Femur (tissue), 1 donor: ENCODE data around the gene GPATCH4.
"Not testable (repeated sequence)": the region's sequence is repeated elsewhere in the genome, so short reads cannot be mapped to it uniquely, and the experiment has no call there.

Source experiments
- DNase-seq: peaks from one replicate; pipeline ENCODE4 v3.0.0-alpha.2; 2017

The GPATCH4 gene

DNA sequence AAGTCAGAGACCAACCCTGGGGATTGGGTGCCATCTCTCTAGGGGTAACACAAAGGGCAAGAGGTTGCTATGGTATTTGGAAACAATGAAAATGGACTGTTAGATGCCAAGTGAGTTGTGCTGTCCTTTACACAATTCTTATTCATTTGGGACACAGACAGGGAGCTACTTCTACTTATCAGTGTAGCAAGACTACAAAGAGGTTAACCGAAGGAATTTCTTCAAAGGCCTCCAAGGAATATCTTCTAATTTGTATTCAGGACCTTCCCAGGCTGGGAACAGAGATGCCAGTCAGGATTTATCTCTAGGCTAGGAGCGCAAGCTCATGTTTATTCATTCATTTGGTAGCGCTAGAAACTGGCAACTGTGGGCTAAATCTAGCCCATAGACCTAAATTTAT, 7.1 kb downstream of the GPATCH4 start:
- DNase-seq: no peak

DNA sequence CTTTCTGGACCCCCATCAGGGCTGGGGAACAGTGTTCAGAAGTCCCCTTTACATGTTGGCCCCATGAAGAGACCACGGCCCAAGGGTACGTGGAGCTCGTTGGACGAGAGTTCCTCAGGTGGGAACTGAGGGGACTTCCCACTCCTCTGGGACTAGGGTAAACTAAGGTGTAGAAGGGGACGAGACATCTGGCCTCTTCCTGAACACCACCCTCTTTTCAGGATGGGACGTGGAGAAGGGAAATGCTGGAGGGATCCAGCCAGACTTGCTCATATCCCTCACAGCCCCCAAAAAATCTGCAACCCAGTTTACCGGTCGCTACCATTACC, 7.7 kb downstream of the GPATCH4 start:
- DNase-seq: no peak

DNA sequence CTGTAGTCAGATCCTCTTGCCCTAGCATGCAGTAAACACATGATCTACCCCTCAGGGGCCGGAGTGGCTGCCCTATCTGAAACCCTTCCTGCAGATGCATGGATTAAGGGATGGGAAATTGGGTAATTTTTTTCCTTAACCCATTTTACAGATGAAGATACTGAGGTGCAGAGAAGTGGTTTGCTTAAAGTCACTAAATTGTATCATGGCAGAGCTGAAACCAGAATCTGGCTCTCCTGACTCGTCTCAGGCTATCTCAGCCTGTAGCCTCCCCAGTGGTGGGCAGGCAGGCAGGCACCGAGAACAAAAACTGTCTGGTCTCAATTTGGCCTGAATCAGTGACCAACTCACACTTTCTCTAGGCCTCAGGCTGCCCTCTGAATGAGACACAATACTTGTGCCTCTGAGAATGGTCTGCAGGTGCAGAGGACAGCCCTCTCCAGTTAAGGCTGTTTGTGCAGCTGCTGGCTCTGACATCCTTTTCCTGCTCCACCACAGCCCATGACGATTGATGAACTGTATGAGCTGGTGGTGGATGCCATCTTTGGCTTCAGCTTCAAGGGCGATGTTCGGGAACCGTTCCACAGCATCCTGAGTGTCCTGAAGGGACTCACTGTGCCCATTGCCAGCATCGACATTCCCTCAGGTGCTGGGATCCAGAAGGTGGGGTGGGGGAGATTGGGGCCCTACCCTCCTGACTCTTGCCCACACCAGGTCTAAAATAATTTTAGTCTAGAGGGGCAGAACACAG, 8.2 kb downstream of the GPATCH4 start:
- no peak for DNase-seq

DNA sequence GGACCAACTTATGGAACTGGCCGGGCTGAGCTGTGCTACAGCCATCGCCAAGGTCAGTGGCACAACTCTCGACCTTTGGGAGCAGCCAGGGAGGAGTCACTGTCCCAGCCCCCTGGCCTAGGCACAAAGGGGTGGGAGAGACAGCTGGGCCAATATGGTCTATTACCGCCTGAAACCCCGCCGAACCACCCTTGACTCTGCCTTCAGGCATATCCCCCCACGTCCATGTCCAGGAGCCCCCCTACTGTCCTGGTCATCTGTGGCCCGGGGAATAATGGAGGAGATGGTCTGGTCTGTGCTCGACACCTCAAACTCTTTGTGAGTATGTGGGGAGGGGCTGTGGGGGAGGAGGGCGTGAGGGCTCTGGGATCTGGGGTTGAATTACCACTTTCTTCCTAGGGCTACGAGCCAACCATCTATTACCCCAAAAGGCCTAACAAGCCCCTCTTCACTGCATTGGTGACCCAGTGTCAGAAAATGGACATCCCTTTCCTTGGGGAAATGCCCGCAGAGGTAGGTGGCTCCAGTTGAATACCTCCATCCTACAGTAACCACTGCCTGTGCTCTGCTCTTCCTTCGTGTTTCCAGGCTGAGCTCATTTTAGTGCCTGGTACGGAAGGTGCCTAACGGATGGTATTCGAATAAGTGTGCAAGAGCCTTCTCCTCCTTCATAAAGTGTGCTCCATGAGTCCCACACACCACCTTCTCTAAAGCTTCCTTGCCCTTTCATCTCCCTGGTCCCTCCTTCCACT, 8.9 kb downstream of the GPATCH4 start:
- no peak for DNase-seq

DNA sequence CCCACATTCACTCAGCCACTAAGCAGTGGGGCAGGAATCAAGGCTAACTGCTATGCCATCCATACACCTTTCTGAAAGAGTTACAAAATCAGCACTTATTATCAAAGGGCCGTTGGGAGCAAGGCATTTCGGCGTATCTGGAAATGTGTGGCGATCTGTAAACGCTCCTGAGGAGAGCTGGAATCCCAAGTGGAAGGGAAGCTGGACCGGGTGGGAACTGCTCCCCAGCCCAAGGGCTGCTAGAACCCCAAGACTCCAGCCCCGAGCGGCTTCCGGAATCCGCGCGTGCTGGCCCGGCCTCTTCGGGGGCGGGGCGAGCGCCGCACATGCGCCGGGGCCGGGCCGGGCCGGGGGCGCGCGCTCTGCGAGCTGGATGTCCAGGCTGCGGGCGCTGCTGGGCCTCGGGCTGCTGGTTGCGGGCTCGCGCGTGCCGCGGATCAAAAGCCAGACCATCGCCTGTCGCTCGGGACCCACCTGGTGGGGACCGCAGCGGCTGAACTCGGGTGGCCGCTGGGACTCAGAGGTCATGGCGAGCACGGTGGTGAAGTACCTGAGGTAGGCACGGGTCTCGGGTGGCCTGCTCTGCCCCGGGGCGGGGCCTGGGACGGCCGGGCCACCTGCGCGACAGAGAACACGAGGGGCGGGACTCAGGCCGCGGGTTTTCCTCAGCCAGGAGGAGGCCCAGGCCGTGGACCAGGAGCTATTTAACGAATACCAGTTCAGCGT, 9.7 kb downstream of the GPATCH4 start, which contains the start of gene NAXE:
NAXE (plus strand) TSS at position 345 of the 726 bp plus-strand sequence; CDS start at position 374, 29 bp downstream.
- peak; percentile 83 for DNase-seq

DNA sequence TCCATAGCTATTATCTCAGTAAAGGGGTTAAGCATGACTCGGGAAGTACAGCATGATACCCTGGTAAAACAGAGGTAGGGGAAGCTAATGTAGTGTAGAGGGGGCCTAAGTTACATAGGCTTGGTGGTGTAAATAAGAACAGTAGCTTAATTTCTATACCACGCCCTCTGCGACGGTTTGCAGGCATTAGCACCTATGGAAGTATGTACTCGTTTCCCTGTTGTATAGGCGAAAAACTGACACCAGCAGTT, 10.2 kb downstream of the GPATCH4 start:
- no peak for DNase-seq

DNA sequence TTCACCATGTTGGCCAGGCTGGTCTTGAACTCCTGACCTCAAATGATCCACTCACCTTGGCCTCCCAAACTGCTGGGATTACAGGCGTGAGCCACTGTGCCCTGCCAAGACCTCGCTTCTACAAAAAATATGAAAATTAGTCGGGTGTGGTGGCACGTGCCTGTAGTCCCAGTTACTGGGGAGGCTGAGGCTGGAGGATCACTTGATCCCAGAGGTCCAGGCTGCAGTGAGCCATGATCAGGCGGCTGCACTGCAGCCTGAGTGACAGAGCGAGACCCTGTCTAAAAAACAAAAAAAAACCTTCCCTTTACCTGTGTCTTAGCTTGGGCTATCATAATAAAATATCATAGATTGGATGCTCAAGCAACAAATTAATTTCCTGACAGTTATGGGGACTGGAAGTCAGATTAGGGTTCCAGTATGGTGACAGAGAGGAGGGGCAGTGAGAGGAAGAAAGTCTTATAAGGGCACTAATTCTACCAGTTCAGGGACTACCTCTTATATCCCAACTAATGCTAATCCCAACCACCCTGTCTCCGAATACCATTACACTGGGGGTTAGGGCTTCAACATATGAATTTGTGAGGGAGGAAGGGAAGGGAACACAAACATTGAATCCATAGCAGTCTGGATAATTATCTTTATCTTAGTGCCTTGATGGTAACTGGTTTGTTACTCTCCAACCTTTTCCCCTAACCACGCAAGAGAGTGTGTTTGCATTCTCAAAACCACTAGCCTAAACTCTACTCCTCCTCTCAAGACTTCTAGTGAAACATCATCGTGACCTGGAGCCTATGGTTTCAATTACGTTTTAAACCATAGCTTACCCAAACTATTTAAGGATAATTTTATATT, 10.7 kb downstream of the GPATCH4 start:
- DNase-seq: no peak

DNA sequence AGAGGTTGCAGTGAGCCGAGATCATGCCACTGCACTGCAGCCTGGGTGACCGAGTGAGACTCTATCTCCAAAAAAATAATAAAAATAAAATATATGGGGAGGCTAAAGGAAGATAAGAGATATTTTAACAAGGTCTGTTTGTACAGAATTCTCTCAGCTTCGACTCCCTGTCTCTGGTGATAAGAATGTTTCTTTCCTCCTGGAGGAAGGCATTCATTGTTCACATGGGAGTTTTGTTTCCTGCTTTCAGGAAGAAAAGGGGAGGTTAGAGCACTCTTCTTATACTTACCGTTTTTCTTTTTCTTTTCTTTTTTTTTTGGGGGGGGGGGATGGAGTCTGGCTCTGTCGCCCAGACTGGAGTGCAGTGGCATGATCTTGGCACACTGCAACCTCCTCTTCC, 11.7 kb downstream of the GPATCH4 start:
- DNase-seq: no peak

DNA sequence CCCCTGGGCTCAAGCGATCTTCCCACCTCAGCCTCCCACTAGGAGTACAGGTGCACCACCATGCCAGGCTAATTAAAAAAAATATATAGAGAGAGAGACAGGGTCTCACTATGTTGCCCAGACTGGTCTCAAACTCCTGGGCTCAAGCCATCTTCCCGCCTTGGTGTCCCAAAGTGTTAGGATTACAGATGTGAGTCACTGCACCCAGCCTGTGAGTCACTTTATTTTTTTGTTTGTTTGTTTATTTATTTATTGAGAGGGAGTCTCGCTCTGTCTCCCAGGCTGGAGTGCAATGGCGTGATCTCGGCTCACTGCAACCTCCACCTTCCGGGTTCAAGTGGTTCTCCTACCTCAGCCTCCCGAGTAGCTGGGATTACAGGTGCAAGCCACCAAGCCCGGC, 13.4 kb downstream of the GPATCH4 start:
- DNase-seq: not testable (repeated sequence)

DNA sequence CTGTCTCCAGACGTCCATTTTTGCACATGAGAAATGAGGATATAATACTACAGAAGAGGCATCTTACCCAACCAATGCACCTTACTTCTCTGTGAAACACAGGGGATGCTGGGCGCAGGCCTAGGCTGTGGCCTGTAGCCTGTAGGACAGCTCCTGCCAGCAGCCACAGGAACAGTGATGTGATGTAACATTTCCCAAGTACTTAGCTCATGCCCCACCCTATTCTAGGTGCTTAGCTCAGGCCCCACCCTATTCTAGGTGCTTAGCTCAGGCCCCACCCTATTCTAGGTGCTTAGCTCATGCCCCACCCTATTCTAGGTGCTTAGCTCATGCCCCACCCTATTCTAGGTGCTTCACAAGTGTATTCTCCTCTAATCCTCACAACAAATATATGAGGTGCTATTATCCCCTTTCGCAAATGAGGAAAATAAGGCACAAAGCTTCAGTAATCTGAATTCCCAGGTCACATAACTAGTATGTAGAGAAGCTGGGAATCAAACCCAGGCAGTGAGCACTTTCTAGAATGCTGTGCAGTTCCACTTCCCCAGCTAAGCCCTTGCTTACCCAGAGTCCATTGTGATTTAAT, 14.3 kb downstream of the GPATCH4 start:
- no peak for DNase-seq

DNA sequence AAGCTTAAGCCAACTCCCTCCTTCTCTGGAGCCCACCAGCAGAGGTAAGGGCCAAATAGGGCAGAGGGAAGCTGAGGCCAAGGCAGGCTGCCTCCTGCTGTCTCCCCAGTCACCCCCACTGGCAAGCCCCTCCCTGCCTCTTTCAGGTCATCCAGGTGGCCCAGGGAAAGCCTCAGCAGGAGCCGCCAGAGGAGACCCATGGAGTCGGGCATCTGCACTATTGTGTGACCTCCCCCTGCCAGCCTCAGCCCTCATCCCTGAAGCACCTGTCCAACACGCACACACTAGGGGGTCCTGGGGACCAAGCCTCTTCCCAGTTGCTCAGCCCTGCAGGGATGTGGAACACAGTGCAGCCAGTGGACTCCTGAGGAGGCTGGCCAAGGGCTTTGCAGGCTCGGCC, 15.0 kb downstream of the GPATCH4 start:
- DNase-seq: no peak

DNA sequence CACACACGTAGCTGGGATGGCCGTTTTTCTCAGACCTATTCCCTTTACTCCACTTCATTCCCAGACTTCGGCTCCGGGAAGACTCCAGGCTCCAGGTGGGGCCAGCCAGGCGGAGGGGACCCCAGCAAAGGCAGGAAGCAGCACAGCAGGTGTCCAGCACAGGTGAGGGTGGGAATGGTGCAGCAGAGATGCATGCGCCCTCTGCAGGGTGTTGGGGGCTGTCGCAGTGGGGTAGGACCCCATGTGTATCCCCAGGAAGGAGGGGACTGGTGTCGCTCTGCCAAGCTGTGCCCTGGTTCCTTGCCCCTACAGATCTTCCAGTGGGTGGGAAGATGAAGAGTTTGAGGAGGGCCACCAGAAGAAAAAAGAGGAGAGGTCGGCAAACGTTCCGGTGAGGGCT, 16.5 kb downstream of the GPATCH4 start:
- no peak for DNase-seq

DNA sequence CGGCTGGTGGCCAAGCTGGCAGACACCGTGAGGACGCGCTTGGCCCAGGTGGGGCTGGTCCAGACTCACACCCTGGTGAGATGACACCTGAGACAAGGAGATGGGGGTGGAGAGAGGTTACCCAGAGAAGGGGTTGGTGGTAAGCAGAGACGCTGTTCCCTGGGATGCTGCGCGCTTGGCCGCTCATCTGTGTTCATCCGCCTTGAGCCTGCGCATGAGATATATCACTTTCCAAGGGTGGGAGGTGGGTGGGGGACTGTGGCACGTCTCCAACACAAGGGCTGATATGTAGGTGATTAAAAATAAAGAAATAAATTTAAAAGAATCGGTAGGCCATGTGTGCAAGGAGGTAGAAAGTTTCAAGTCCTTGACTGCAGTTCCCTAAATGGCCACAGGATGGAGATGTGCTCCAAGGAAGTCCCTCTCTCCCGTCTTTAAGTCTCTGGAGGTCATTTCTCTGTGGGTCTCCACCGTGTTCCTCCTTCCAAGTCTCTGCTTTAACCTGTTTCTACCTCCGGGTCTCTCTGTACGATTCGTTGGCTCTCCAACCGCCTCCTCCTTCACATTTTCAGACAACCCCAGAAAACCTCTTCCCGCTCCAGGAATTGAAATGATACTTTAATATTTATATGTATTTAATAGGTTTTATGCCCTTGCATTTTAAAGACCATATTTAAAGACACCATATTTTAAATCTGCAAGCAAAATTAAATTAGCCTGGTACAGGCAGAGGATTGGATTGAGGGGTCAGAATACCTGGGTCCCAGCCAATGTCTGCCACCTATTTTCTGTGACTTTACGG, 17.3 kb downstream of the GPATCH4 start:
- peak; percentile 75 for DNase-seq

DNA sequence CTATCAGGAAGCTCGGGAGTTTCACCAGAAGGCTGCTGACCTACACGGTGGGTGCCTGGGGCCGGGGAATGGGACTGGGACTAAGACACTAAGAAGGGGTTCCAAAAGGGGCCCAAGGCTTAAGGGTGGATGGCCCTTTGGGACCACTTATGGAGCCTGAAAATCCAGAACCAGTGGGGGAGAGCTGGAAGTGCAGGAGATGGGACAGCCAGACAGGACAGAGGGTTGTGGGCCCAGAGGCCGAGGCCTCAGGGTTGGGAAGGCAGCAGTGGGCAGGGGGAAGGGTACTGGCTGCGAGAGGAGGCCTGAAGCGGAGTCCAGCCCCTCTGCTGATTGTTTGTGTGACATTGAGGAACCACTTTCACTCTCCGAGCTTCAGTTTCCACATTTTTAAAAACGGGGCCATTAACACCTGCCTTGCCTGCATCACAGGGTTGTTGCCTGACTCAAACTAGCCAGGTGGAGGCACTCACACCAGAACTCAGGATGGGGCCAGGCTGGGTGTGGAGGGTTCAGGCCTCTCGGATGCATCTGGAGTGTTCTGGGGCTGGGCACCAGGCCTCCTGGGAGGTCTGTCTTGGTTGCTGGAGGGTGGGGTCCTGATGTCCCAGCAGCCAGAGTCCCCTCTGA, 18.8 kb downstream of the GPATCH4 start:
- no peak for DNase-seq

DNA sequence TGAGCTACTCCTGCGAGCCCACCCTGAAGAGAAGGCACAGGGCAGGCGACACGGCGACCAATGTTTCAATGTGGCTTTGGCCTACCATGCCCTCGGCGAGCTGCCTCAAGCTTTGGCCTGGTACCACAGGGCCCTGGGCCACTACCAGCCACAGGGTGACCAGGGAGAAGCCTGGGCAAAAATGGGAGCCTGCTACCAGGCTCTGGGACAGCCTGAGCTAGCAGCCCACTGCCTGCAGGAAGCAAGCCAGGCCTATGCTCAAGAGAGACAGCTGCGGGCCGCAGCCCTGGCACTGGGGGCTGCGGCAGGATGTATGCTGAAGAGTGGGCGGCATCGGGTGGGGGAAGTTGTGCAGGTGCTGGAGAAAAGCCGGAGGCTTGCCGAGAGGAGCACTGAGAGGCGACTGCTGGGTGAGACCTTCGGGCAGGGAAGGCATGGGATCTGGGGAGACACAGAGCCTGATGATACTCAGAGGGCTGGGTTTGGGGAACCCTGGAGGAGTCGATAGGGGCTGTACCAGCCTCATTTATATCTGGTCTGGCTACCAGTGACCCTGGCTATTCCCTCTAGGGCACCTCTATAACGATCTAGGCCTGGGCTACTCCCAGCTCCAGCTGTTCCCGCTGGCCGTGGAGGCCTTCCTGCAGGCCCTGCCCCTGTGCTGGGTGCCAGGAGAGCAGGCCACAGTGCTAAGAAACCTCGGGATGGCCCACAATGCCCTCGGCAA, 19.5 kb downstream of the GPATCH4 start:
- DNase-seq: no peak

DNA sequence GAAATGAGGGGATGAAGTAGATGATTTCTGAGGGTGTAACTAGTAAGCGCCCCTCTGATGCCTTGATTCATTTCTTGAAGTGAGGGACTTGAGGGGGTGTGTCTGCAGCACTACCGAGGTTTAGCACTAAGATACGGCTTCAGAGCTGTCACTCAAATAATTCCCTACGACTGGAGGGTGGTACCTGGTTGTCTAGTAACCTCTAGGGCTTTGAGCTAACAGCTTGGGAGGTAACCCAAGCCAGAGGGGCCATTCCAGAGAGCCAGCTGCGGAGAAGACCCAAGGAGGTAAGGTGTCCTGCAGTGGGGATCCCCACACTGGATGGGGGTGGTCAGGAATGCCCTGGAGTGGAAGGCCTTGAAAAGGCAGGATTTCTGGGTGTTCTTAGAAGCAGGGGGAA, 21.8 kb downstream of the GPATCH4 start, which contains the start of gene TTC24:
TTC24 (plus strand) TSS at position 252 of the 400 bp plus-strand sequence. CDS start 1,642 bp downstream, outside the sequence.
- DNase-seq: no peak

DNA sequence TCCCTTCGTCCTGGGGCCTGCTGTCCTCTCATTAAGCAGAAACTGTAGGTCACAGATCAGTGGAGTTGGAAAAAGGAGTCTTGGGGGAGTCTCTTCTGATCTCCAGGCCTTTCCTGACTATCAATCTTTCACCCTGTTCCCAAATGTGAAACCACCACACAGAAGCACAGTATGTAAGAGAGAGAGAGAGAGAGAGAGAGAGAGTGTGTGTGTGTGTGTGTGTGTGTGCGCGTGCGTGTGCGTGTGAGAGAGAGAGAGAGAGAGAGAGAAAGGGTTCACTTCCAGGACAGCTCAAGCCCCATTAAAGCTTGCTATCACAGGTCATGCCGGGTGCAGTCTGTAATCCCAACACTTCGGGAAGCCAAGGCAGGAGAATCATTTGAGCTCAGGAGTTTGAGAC, 23.2 kb downstream of the GPATCH4 start:
- DNase-seq: no peak

DNA sequence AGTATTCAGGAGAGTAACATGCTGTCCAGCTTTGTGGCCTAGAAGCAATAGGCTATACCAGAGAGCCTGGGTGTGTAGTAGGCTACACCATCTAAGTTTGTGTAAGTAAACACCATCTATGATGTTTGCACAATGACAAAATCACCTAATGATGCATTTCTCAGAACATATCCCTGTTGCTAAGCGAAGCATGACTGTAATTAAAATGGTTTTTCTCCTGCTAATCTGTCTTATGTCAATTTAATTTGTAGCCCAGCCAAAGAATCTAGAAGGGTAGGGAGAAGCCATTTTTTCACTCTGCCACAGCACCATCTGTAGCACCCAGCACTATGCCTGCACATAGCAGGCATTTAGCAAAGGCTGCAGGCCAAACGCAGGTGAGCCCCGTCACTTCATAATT, 23.7 kb downstream of the GPATCH4 start:
- no peak for DNase-seq

DNA sequence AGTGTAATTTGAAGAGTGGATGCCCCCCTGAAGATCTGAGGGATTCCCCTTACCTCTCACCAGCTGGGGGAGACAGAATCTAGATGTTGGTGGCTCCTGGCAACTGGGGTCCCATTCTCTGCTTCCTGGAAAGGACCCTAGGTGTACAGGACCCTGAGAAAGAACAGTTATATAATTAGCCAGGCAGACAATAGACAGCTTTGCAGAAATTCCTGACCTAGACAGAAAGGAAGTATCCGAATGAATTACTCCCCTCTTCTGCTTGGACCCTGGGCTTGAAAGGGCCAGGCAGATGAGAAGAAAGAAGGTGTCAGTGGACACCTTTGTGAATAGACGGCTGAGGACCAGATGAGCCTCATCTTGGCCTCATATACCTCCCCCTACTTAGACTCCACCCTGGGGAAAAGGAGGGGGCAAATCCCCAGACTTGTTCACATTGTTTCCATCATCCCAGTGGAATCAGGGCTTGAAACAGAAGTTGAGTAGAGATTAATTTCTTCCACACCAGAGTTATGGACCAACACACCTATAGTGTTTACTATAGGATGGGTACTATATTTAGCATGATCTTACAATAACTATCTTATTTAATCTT, 27.1 kb downstream of the GPATCH4 start:
- no peak for DNase-seq

DNA sequence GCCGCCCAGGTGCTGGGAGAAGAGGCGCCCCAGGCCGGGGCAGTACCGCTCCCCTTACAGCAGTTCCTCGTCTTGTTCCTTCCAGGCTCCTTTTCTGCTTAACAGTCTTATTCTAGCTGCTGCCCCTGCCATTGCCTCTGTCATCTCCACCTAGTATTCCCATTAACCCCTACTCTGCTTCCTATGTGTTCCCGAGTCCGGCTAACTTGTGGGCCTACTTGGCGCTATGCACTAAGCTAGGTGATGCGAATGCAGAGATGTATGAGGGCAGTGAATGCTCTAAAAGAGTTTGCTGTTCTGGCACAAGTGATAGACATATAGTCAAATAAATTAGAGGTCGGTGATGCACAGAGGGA, 28.6 kb downstream of the GPATCH4 start:
- no peak for DNase-seq
